T-cell (primary cell): ENCODE results near the gene APRT. TPM values are rescaled to one million over a fixed set of nuclear protein-coding genes. Genes with fewer than 3 reads are reported as not detected.

Source experiments
- ATAC-seq, 4 experiments: fragments of 200-7000 bp in 3 of 4; fragments of 150-1000 bp in 1 of 4; cut with Tn5 transposase; replicated peaks in 1 of 4; 1 replicate in 3 of 4; 2 replicates in 1 of 4; pipeline ENCODE4 v1.10.0; 2021; ENCODE audit warnings: moderate library complexity in 3 of 4, mild to moderate bottlenecking in 2 of 4, moderate number of reproducible peaks in 1 of 4
- CTCF ChIA-PET, 2 donors: fragments of 300-600 bp; sonication (Branson Sonifier 250); formaldehyde crosslinking; loops; one replicate each; lab custom pipeline; 2022; ENCODE audit warnings: antibody characterized with exemption in 2 of 2; lab: Charles Lee
- POLR2A ChIA-PET, 2 donors: fragments of 300-600 bp; sonication (Branson Sonifier 250); formaldehyde crosslinking; loops; one replicate each; lab custom pipeline; 2022; ENCODE audit warnings: antibody characterized with exemption in 2 of 2; lab: Charles Lee
- DNase-seq, 35 experiments: peaks; one replicate each; pipeline versions ENCODE4 v3.0.0 to v3.0.0-alpha.2; 2013 to 2023
- H3K27ac ChIP-seq: one replicate; pipeline ENCODE4 v1.5.1; 2013; ENCODE audit warnings: low read length
- H3K27me3 ChIP-seq, 2 experiments: replicated peaks in 1 of 2; 1 replicate in 1 of 2; 2 replicates in 1 of 2; pipeline versions ENCODE4 v1.6.1 to v1.7.0; 2013; ENCODE audit warnings: low read length in 1 of 2, mixed read lengths in 1 of 2; ENCODE audit not compliant: control insufficient read depth in 2 of 2, insufficient read depth in 2 of 2; ENCODE audit errors: extremely low read depth in 1 of 2
- H3K36me3 ChIP-seq, 2 donors: 1 replicate in 1 of 2; 2 replicates in 1 of 2; pipeline versions ENCODE4 v1.6.1 to v1.7.0; 2013; ENCODE audit warnings: low read length in 1 of 2; ENCODE audit not compliant: control insufficient read depth in 2 of 2, insufficient read depth in 1 of 2; ENCODE audit errors: extremely low read depth in 1 of 2
- H3K4me1 ChIP-seq, 2 experiments: 1 replicate in 1 of 2; 2 replicates in 1 of 2; pipeline versions ENCODE4 v1.6.1 to v1.7.0; 2013; ENCODE audit warnings: low read length in 2 of 2, mixed read lengths in 1 of 2; ENCODE audit not compliant: insufficient read depth in 2 of 2, control insufficient read depth in 1 of 2; ENCODE audit errors: extremely low read depth in 1 of 2
- H3K4me3 ChIP-seq, 2 donors: 1 replicate in 1 of 2; 2 replicates in 1 of 2; pipeline versions ENCODE4 v1.5.1 to v1.7.0; 2013; ENCODE audit warnings: mild to moderate bottlenecking in 2 of 2, low read length in 1 of 2, moderate library complexity in 1 of 2; ENCODE audit not compliant: control insufficient read depth in 1 of 2; ENCODE audit errors: extremely low read depth in 1 of 2
- H3K9me3 ChIP-seq: 2 replicates; pipeline ENCODE4 v1.7.0; 2013
- H3K27ac Mint-ChIP-seq, 2 donors: one replicate each; pipeline ENCODE4 v1.8.0; 2020 to 2021; ENCODE audit warnings: mild to moderate bottlenecking in 2 of 2, mixed read lengths in 2 of 2
- H3K27me3 Mint-ChIP-seq, 2 donors: one replicate each; pipeline ENCODE4 v1.8.0; 2021 to 2022; ENCODE audit warnings: mixed read lengths in 2 of 2
- H3K36me3 Mint-ChIP-seq: one replicate; pipeline ENCODE4 v1.8.0; 2021; ENCODE audit warnings: mixed read lengths
- H3K4me1 Mint-ChIP-seq, 3 donors: one replicate each; pipeline ENCODE4 v1.8.0; 2020 to 2022; ENCODE audit warnings: mixed read lengths in 3 of 3, mild to moderate bottlenecking in 1 of 3
- H3K4me3 Mint-ChIP-seq, 3 donors: one replicate each; pipeline ENCODE4 v1.8.0; 2020 to 2022; ENCODE audit warnings: mild to moderate bottlenecking in 3 of 3, mixed read lengths in 3 of 3, moderate library complexity in 3 of 3
- H3K9me3 Mint-ChIP-seq, 3 donors: one replicate each; pipeline ENCODE4 v1.8.0; 2020 to 2022; ENCODE audit warnings: mixed read lengths in 3 of 3
- WGBS: methylation state at CpG from one replicate; pipeline ENCODE4 v1.1.5; 2013; ENCODE audit warnings: missing lambda C conversion rate; ENCODE audit not compliant: insufficient coverage; 5-methylcytosine and 5-hydroxymethylcytosine counted together
- total RNA-seq, 35 experiments: library from RNA in 6 of 35; stranded (reverse) in 6 of 35; fragments of 120-200 nt in 1 of 35; gene quantifications; one replicate each; pipeline versions ENCODE4 v1.2.1 to v1.2.4 and lab custom pipeline; 2013 to 2026

The APRT gene
- total RNA-seq, 5 donors from 2014 or later (not counting 1 experiment from before 2014, with no cell fraction given): 166 to 245 (median 228) TPM

DNA sequence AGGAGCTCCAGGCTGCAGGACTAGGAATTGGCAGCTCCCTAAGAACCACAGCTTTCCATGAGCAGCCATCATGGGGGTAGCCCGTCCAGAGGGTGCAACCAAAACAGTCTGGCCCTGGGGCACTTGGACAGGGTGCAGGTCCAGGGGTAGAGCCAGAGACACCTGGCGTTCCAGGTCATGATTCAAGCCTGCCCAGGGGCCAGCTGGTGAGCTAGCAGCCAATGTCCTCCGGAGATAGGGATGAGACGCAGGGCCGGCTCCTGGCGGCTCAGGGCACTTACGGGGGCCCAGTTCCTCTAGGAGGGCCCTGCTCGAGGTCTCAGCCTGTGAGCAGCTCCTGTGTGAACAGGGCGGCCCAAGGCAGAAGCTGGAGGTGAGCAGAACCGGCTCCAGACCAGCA, 48.8 kb downstream of the APRT start:
- H3K9me3 Mint-ChIP-seq: no peaks in the 10 kb centered on the region
- no peak overlapping the region for H3K4me3 Mint-ChIP-seq
- WGBS: 90% methylated on average over 10 of the region's 10 CpGs
- no peaks in the 10 kb centered on the region for H3K27me3 ChIP-seq
- POLR2A ChIA-PET: interaction anchor here in 1 of 2 donors (0.6 kb wide), 1 partner anchor 17 kb away, joined by 13 read pairs; no protein-coding TSS in a partner anchor
- no peak for DNase-seq
- H3K4me1 ChIP-seq: peaks cover 0 to 85% of the 10 kb centered on the region in 2 experiments
- CTCF ChIA-PET: no interaction called here
- H3K27ac ChIP-seq: no peak overlapping the region
- peaks cover 0 to 15% of the 10 kb centered on the region in 2 donors for H3K36me3 ChIP-seq
- no peak overlapping the region for H3K27ac Mint-ChIP-seq
- no peak for ATAC-seq
- no peak overlapping the region for H3K4me3 ChIP-seq
- H3K27me3 Mint-ChIP-seq: no peaks in the 10 kb centered on the region
- no peaks in the 10 kb centered on the region for H3K9me3 ChIP-seq
- H3K4me1 Mint-ChIP-seq: peaks cover 28 to 49% (median 41%) of the 10 kb centered on the region in 3 donors
- peaks cover 4% of the 10 kb centered on the region for H3K36me3 Mint-ChIP-seq

DNA sequence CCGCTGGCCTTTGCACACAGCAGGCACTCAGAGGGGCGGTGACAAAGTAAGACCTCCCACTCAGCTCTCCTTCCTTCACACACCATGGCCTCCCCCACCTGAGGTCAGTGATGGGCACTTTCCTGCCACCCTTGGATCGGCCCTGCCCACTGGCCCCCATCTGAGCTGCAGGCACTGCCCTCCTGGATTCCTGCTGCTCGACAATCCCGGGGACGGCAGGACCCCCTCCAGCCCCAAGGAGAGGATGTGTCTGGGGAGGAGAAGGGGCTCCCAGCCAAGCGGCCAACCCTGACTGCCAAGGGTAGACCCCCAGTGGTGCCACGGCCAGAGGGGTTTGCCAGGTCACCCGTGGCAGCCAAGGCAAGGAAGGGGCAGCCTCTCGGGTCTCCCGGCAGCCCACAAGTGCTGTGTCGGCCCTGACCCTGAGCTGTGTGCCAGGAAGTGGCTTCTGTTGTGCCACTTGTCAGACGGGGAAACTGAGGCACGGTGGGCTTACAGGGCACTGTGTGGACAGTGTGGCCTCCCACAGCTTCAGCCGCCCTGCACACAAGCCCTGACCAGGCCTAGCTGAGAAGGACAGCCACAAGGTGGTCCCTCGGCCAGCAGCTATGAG, 49.4 kb downstream of the APRT start:
- Mint-ChIP-seq H3K4me1 (peaks cover 27 to 48% (median 37%) of the 10 kb centered on the region in 3 donors), H3K36me3 (peaks cover 4% of the 10 kb centered on the region), H3K27me3 (no peaks in the 10 kb centered on the region), H3K4me3 (no peak overlapping the region), H3K9me3 (no peaks in the 10 kb centered on the region), H3K27ac (no peak overlapping the region)
- ATAC-seq (no peak), DNase-seq (no peak)
- H3K27ac ChIP-seq: no peak overlapping the region
- H3K4me1 ChIP-seq: peaks cover 0 to 85% of the 10 kb centered on the region in 2 experiments
- no peak overlapping the region for H3K4me3 ChIP-seq
- H3K9me3 ChIP-seq: no peaks in the 10 kb centered on the region
- ChIA-PET CTCF (interaction anchor here in 1 of 2 donors (1.3 kb wide), 1 partner anchor 25 kb away, joined by 4 read pairs; no protein-coding TSS in a partner anchor), POLR2A (interaction anchor here in 1 of 2 donors (0.6 kb wide), 1 partner anchor 18 kb away, joined by 13 read pairs; no protein-coding TSS in a partner anchor)
- WGBS: 87% methylated on average over 12 of the region's 16 CpGs
- no peaks in the 10 kb centered on the region for H3K27me3 ChIP-seq
- H3K36me3 ChIP-seq: peaks cover 0 to 15% of the 10 kb centered on the region in 2 donors

DNA sequence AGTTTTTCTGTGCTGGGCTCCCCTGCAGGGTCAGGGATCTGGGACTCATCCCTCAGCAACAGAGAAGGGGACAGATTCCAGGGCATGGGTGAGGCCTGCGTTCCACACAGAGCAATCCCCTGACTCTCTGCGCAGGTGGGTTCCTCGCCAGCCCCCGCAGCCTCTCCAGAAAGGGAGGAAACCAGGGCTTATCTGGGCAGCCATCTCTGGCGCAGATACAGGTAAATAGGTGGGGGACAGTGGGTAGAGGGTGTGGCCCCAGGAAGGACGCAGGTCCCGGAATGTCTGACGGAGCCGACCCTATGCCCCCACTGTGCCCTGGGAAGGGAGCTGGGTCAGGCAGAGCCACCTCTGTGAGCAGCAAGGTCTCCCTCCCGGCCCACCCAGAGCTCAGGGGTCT, 49.9 kb downstream of the APRT start:
- no peak for DNase-seq
- H3K9me3 ChIP-seq: no peaks in the 10 kb centered on the region
- H3K27ac ChIP-seq: no peak overlapping the region
- no peak overlapping the region for H3K4me3 Mint-ChIP-seq
- no peaks in the 10 kb centered on the region for H3K9me3 Mint-ChIP-seq
- peaks cover 4% of the 10 kb centered on the region for H3K36me3 Mint-ChIP-seq
- H3K27ac Mint-ChIP-seq: no peak overlapping the region
- no peaks in the 10 kb centered on the region for H3K27me3 ChIP-seq
- no peaks in the 10 kb centered on the region for H3K27me3 Mint-ChIP-seq
- 95% methylated on average over 10 of the region's 10 CpGs for WGBS
- ATAC-seq: no peak
- H3K4me3 ChIP-seq: no peak overlapping the region
- peaks cover 22 to 45% (median 32%) of the 10 kb centered on the region in 3 donors for H3K4me1 Mint-ChIP-seq
- peaks cover 0 to 15% of the 10 kb centered on the region in 2 donors for H3K36me3 ChIP-seq
- H3K4me1 ChIP-seq: peaks cover 0 to 80% of the 10 kb centered on the region in 2 experiments
- CTCF ChIA-PET: interaction anchor here in 1 of 2 donors (1.3 kb wide), 1 partner anchor 24 kb away, joined by 4 read pairs; no protein-coding TSS in a partner anchor
- POLR2A ChIA-PET: interaction anchor here in 1 of 2 donors (0.6 kb wide), 1 partner anchor 16 kb away, joined by 4 read pairs; no protein-coding TSS in a partner anchor

DNA sequence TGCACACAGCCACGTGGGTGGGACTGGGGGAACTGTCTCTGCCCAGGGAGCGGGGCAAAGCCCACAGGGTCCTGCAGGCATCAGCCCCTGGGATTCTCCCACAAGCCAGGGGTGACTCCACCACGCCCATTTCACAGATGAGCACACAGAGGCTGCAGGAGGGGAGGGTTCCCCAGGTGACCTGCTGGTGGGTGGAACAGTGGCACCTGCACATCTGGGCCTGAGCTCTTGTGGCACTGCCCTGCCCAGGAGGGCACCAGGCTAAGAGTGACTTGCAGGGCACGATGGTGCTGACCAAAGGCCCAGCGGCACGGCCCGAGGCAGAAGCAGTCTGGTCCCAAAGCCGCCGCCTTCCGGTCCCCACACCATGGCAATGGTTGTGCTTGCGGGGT, 50.6 kb downstream of the APRT start:
- no peak for ATAC-seq
- H3K27ac ChIP-seq: no peak overlapping the region
- 97% methylated on average over 7 of the region's 11 CpGs for WGBS
- Mint-ChIP-seq H3K9me3 (no peaks in the 10 kb centered on the region), H3K27me3 (no peaks in the 10 kb centered on the region), H3K27ac (no peak overlapping the region), H3K4me3 (no peak overlapping the region), H3K4me1 (peaks cover 21 to 42% (median 28%) of the 10 kb centered on the region in 3 donors), H3K36me3 (peaks cover 4% of the 10 kb centered on the region)
- H3K9me3 ChIP-seq: no peaks in the 10 kb centered on the region
- H3K4me1 ChIP-seq: peaks cover 0 to 73% of the 10 kb centered on the region in 2 experiments
- CTCF ChIA-PET: interaction anchor here in 1 of 2 donors (1.3 kb wide), 1 partner anchor 23 kb away, joined by 4 read pairs; no protein-coding TSS in a partner anchor
- POLR2A ChIA-PET: interaction anchor here in 1 of 2 donors (0.6 kb wide), 1 partner anchor 15 kb away, joined by 4 read pairs; no protein-coding TSS in a partner anchor
- no peak for DNase-seq
- H3K36me3 ChIP-seq: peaks cover 0 to 15% of the 10 kb centered on the region in 2 donors
- H3K27me3 ChIP-seq: no peaks in the 10 kb centered on the region
- no peak overlapping the region for H3K4me3 ChIP-seq

- DNase-seq (no peak), ATAC-seq (no peak)
- peaks cover 0 to 15% of the 10 kb centered on the region in 2 donors for H3K36me3 ChIP-seq
- H3K4me3 Mint-ChIP-seq: no peak overlapping the region
- CTCF ChIA-PET: interaction anchor here in 1 of 2 donors (0.5 to 0.6 kb wide), 2 partner anchors 9 to 12 kb away, joined by 3 to 7 read pairs; no protein-coding TSS in a partner anchor
- peaks cover 21 to 37% (median 25%) of the 10 kb centered on the region in 3 donors for H3K4me1 Mint-ChIP-seq
- H3K27me3 ChIP-seq: no peaks in the 10 kb centered on the region
- POLR2A ChIA-PET: interaction anchor here in 1 of 2 donors (0.6 kb wide), 1 partner anchor 123 kb away, joined by 4 read pairs; no protein-coding TSS in a partner anchor
- H3K9me3 Mint-ChIP-seq: no peaks in the 10 kb centered on the region
- H3K9me3 ChIP-seq: no peaks in the 10 kb centered on the region
- peaks cover 0 to 72% of the 10 kb centered on the region in 2 experiments for H3K4me1 ChIP-seq
- 96% methylated on average over 23 of the region's 24 CpGs for WGBS
- H3K36me3 Mint-ChIP-seq: peaks cover 4% of the 10 kb centered on the region
- no peak overlapping the region for H3K4me3 ChIP-seq
- H3K27ac Mint-ChIP-seq: peak overlapping the region; percentile 58 to 80
- no peak overlapping the region for H3K27ac ChIP-seq
- no peaks in the 10 kb centered on the region for H3K27me3 Mint-ChIP-seq
Measured at GRCh38 chr16:88760424-88761142, 51.1 kb downstream of the APRT start.

DNA sequence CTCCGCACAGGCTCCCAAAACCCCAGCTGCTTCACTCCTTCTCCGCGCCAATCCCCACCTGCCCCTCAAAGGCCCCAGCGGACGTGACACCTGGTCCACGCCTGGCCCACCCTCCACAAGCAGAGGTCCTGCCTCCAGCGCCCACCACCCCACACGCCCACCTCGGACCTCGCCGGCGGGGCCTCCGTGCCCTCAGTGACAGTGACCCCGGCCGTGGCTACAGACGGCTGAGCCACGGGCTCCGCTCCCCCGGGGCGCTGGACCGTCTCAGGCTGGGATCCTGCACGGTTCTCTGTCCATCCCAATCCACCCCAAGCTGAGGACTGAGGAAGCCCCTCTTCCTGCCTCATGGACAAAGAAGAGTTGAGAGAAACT, 51.8 kb downstream of the APRT start:
- Mint-ChIP-seq H3K36me3 (peaks cover 4% of the 10 kb centered on the region), H3K27ac (peak overlapping the region; percentile 58 to 80)

More for the DNA sequence above, 51.8 kb downstream of the APRT start:
- CTCF ChIA-PET: interaction anchor here (0.5 to 0.7 kb wide), 2 partner anchors 12 kb away, joined by 3 to 7 read pairs; no protein-coding TSS in a partner anchor
- WGBS: 95% methylated on average over 12 of the region's 22 CpGs
- DNase-seq: no peak
- no peaks in the 10 kb centered on the region for H3K27me3 ChIP-seq
- H3K4me3 ChIP-seq: peak overlapping the region in 1 of 2 donors; percentile 20
- Mint-ChIP-seq H3K4me3 (peak overlapping the region in 1 of 3 donors; percentile 64), H3K4me1 (peaks cover 21 to 42% (median 29%) of the 10 kb centered on the region in 3 donors), H3K9me3 (no peaks in the 10 kb centered on the region), H3K27me3 (no peaks in the 10 kb centered on the region)
- peaks cover 0 to 15% of the 10 kb centered on the region in 2 donors for H3K36me3 ChIP-seq
- H3K27ac ChIP-seq: peak overlapping the region; percentile 41
- ATAC-seq: no peak
- peaks cover 0 to 69% of the 10 kb centered on the region in 2 experiments for H3K4me1 ChIP-seq
- POLR2A ChIA-PET: interaction anchor here in 1 of 2 donors (0.6 kb wide), 1 partner anchor 27 kb away, joined by 5 read pairs; no protein-coding TSS in a partner anchor
- H3K9me3 ChIP-seq: no peaks in the 10 kb centered on the region
